H9 (cell line): ENCODE measurements around the gene CYBB. TPM values are rescaled to one million over a fixed set of nuclear protein-coding genes. Genes with fewer than 3 reads are reported as not detected.

Experiments
- DNase-seq: peaks from one replicate; pipeline ENCODE4 v3.0.0-alpha.2; 2017
- H2AFZ ChIP-seq: one replicate; pipeline ENCODE4 v1.6.1; 2013; ENCODE audit warnings: mild to moderate bottlenecking, low read length, control low read depth, moderate library complexity
- H2AK5ac ChIP-seq: 2 replicates; pipeline ENCODE4 v1.6.1; 2013; ENCODE audit warnings: low read length, control low read depth, mixed read lengths; ENCODE audit not compliant: insufficient read length
- H2BK120ac ChIP-seq: one replicate; pipeline ENCODE4 v1.6.1; 2013; ENCODE audit warnings: low read depth, mild to moderate bottlenecking, low read length, control low read depth, inconsistent platforms; ENCODE audit not compliant: poor library complexity, severe bottlenecking
- H2BK12ac ChIP-seq: 2 replicates; pipeline ENCODE4 v1.6.1; 2013; ENCODE audit warnings: low read length, control low read depth, mixed read lengths, low read depth; ENCODE audit not compliant: insufficient read length
- H2BK15ac ChIP-seq: 2 replicates; pipeline ENCODE4 v1.6.1; 2013; ENCODE audit warnings: low read depth, low read length, control low read depth
- H2BK20ac ChIP-seq: one replicate; pipeline ENCODE4 v1.6.1; 2013; ENCODE audit warnings: low read depth, mild to moderate bottlenecking, low read length, control low read depth, inconsistent platforms; ENCODE audit not compliant: poor library complexity, severe bottlenecking
- H2BK5ac ChIP-seq: 2 replicates; pipeline ENCODE4 v1.6.1; 2013; ENCODE audit warnings: low read length, control low read depth, mixed read lengths; ENCODE audit not compliant: insufficient read length
- H3K14ac ChIP-seq: 2 replicates; pipeline ENCODE4 v1.6.1; 2013; ENCODE audit warnings: low read length, control low read depth; ENCODE audit not compliant: insufficient read depth
- H3K18ac ChIP-seq: 2 replicates; pipeline ENCODE4 v1.6.1; 2013; ENCODE audit warnings: low read depth, mild to moderate bottlenecking, mixed read lengths, low read length, control low read depth; ENCODE audit not compliant: insufficient read length
- H3K23ac ChIP-seq: 2 replicates; pipeline ENCODE4 v1.6.1; 2013; ENCODE audit warnings: low read length, control low read depth, mixed read lengths, low read depth; ENCODE audit not compliant: insufficient read length
- H3K23me2 ChIP-seq: 2 replicates; pipeline ENCODE4 v1.6.1; 2013; ENCODE audit warnings: low read depth, mild to moderate bottlenecking, mixed read lengths, low read length, control low read depth; ENCODE audit not compliant: insufficient read length, poor library complexity, severe bottlenecking
- H3K27ac ChIP-seq: 2 replicates; pipeline ENCODE4 v1.5.1; 2013; ENCODE audit warnings: low read length, control low read depth, mixed read lengths, low read depth; ENCODE audit not compliant: insufficient read length
- H3K27me3 ChIP-seq: 2 replicates; pipeline ENCODE4 v1.6.1; 2013; ENCODE audit warnings: low read length, control low read depth, inconsistent platforms; ENCODE audit not compliant: insufficient read depth
- H3K4ac ChIP-seq: 2 replicates; pipeline ENCODE4 v1.6.1; 2013; ENCODE audit warnings: low read depth, mild to moderate bottlenecking, control low read depth, inconsistent platforms, low read length, moderate library complexity
- H3K4me1 ChIP-seq: 2 replicates; pipeline ENCODE4 v1.6.1; 2013; ENCODE audit warnings: low read length, control low read depth, inconsistent platforms; ENCODE audit not compliant: insufficient read depth
- H3K4me2 ChIP-seq: 2 replicates; pipeline ENCODE4 v1.6.1; 2013; ENCODE audit warnings: low read length, control low read depth, mixed read lengths; ENCODE audit not compliant: insufficient read length, insufficient read depth
- H3K56ac ChIP-seq: 2 replicates; pipeline ENCODE4 v1.6.1; 2013; ENCODE audit warnings: low read depth, mild to moderate bottlenecking, mixed read lengths, low read length, control low read depth; ENCODE audit not compliant: insufficient read length
- H3K79me1 ChIP-seq: 2 replicates; pipeline ENCODE4 v1.6.1; 2013; ENCODE audit warnings: low read depth, mild to moderate bottlenecking, moderate library complexity, low read length, control low read depth, inconsistent platforms; ENCODE audit not compliant: insufficient read depth, poor library complexity, severe bottlenecking
- H3K79me2 ChIP-seq: 2 replicates; pipeline ENCODE4 v1.6.1; 2013; ENCODE audit warnings: low read length, control low read depth, inconsistent platforms; ENCODE audit not compliant: insufficient read depth
- H3K9ac ChIP-seq: 2 replicates; pipeline ENCODE4 v1.6.1; 2013; ENCODE audit warnings: low read length, control low read depth, mixed read lengths; ENCODE audit not compliant: insufficient read length; ENCODE audit errors: extremely low read depth
- H3K9me3 ChIP-seq: one replicate; pipeline ENCODE4 v1.6.1; 2013; ENCODE audit warnings: low read depth, low read length, inconsistent platforms; ENCODE audit not compliant: control insufficient read depth
- H3T11ph ChIP-seq: one replicate; pipeline ENCODE4 v1.6.1; 2013; ENCODE audit warnings: mild to moderate bottlenecking, low read length, control low read depth, inconsistent platforms
- H4K20me1 ChIP-seq: one replicate; pipeline ENCODE4 v1.6.1; 2013; ENCODE audit not compliant: control insufficient read depth, insufficient read length, insufficient read depth
- H4K5ac ChIP-seq: 2 replicates; pipeline ENCODE4 v1.6.1; 2013; ENCODE audit warnings: low read depth, mild to moderate bottlenecking, mixed read lengths, low read length, control low read depth; ENCODE audit not compliant: insufficient read length
- H4K8ac ChIP-seq: replicated peaks from 2 replicates; pipeline ENCODE4 v1.6.1; 2013; ENCODE audit warnings: low read length, control low read depth, mixed read lengths, low read depth; ENCODE audit not compliant: insufficient read length
- H4K91ac ChIP-seq: 2 replicates; pipeline ENCODE4 v1.6.1; 2013; ENCODE audit warnings: low read depth, mild to moderate bottlenecking, moderate library complexity, mixed read lengths, low read length, control low read depth; ENCODE audit not compliant: insufficient read length
- H3K27ac Mint-ChIP-seq, 3 experiments: 2 replicates in 2 of 3; 3 replicates in 1 of 3; pipeline ENCODE4 v1.8.0; 2020 to 2021; ENCODE audit warnings: mixed read lengths in 3 of 3, mild to moderate bottlenecking in 1 of 3, moderate library complexity in 1 of 3
- H3K27me3 Mint-ChIP-seq: 2 replicates; pipeline ENCODE4 v1.8.0; 2021; ENCODE audit warnings: low read depth, mild to moderate bottlenecking, moderate library complexity, mixed read lengths
- H3K36me3 Mint-ChIP-seq, 3 experiments: 2 replicates in 2 of 3; 3 replicates in 1 of 3; pipeline ENCODE4 v1.8.0; 2020 to 2021; ENCODE audit warnings: low read depth in 3 of 3, mixed read lengths in 3 of 3; ENCODE audit not compliant: insufficient read depth in 1 of 3
- H3K4me1 Mint-ChIP-seq, 2 experiments: 2 replicates each; pipeline ENCODE4 v1.8.0; 2020; ENCODE audit warnings: mixed read lengths in 2 of 2
- H3K4me3 Mint-ChIP-seq, 2 experiments: 2 replicates in 1 of 2; 3 replicates in 1 of 2; pipeline ENCODE4 v1.8.0; 2020 to 2021; ENCODE audit warnings: mild to moderate bottlenecking in 2 of 2, mixed read lengths in 2 of 2, moderate library complexity in 1 of 2
- H3K9me3 Mint-ChIP-seq, 2 experiments: 2 replicates in 1 of 2; 3 replicates in 1 of 2; pipeline ENCODE4 v1.8.0; 2020; ENCODE audit warnings: mild to moderate bottlenecking in 2 of 2, mixed read lengths in 2 of 2, moderate library complexity in 1 of 2
- WGBS: extraction: QIAGEN DNeasy Blood & Tissue Kit; methylation state at CpG from one replicate; pipeline ENCODE4 v1.1.7; 2013; ENCODE audit warnings: missing lambda C conversion rate, low lambda C conversion rate, mixed read lengths; ENCODE audit not compliant: insufficient read length; ENCODE audit errors: extremely low coverage; 5-methylcytosine and 5-hydroxymethylcytosine counted together
- total RNA-seq: library from RNA; stranded (reverse); gene quantifications from 2 replicates; pipeline ENCODE4 v1.2.1, GENCODE V29; 2021
- TF ChIP-seq, protein P1 (sequence below): fragments of 200-600 bp; sonication (generic); conservative IDR thresholded peaks from 3 replicates; pipeline ENCODE4 v1.8.0; 2021; ENCODE audit warnings: antibody characterized with exemption, mild to moderate bottlenecking

CYBB gene
- total RNA-seq, 1 experiment from 2014 or later = 0.07 TPM

DNA sequence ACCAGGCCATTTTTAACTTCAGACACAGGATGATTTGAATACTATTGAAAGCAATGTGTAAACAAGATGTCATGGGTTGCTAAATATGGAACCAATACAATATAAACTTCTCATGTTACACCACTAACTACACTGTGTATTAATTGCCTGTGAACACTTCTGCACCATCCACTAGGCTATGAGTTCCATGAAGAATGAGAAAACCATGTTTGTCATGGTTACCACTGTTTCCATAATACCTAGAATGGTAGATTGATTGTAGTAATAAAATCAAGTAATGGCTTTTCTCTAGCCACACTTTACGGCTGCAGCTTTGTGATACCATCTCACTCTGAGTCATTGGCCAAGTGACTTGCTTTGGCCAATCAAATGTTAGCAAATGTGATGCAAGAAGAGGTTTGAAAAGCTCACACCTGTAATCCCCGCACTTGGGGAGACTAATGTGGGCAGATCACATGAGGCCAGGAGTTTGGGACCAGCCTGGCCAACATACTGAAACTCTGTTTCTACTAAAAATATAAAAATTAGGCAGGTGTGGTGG, 19.9 kb upstream of the CYBB start:
- H3K56ac ChIP-seq = no peak overlapping the region
- no CpG with 5 or more reads among the region's 2 CpGs for WGBS
- H2AFZ ChIP-seq = no peak overlapping the region
- no peaks in the 10 kb centered on the region for H3K23me2 ChIP-seq
- Mint-ChIP-seq H3K27ac (no peak overlapping the region), H3K4me3 (no peak overlapping the region), H3K36me3 (no peaks in the 10 kb centered on the region), H3K27me3 (no peaks in the 10 kb centered on the region), H3K4me1 (no peaks in the 10 kb centered on the region), H3K9me3 (peaks cover 41 to 48% of the 10 kb centered on the region in 2 experiments)
- no peak overlapping the region for H4K5ac ChIP-seq
- no peaks in the 10 kb centered on the region for H4K20me1 ChIP-seq
- H3K27me3 ChIP-seq = no peaks in the 10 kb centered on the region
- no peak overlapping the region for H3K18ac ChIP-seq
- H3K14ac ChIP-seq = no peak overlapping the region
- no peak overlapping the region for H2BK5ac ChIP-seq
- DNase-seq = no peak
- no peak overlapping the region for H3K4me2 ChIP-seq
- H3K27ac ChIP-seq = no peak overlapping the region
- H3K4ac ChIP-seq = no peak overlapping the region
- H4K91ac ChIP-seq = no peak overlapping the region
- TF ChIP-seq, protein P1, sequence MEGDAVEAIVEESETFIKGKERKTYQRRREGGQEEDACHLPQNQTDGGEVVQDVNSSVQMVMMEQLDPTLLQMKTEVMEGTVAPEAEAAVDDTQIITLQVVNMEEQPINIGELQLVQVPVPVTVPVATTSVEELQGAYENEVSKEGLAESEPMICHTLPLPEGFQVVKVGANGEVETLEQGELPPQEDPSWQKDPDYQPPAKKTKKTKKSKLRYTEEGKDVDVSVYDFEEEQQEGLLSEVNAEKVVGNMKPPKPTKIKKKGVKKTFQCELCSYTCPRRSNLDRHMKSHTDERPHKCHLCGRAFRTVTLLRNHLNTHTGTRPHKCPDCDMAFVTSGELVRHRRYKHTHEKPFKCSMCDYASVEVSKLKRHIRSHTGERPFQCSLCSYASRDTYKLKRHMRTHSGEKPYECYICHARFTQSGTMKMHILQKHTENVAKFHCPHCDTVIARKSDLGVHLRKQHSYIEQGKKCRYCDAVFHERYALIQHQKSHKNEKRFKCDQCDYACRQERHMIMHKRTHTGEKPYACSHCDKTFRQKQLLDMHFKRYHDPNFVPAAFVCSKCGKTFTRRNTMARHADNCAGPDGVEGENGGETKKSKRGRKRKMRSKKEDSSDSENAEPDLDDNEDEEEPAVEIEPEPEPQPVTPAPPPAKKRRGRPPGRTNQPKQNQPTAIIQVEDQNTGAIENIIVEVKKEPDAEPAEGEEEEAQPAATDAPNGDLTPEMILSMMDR = no peak
- H3K9me3 ChIP-seq = no peaks in the 10 kb centered on the region
- H2BK120ac ChIP-seq = no peak overlapping the region
- no peak overlapping the region for H2BK20ac ChIP-seq
- no peaks in the 10 kb centered on the region for H3K79me1 ChIP-seq
- no peak overlapping the region for H3K9ac ChIP-seq
- H2AK5ac ChIP-seq = no peak overlapping the region
- H3K79me2 ChIP-seq = no peaks in the 10 kb centered on the region
- H3T11ph ChIP-seq = no peak overlapping the region
- no peak overlapping the region for H3K23ac ChIP-seq
- no peaks in the 10 kb centered on the region for H3K4me1 ChIP-seq
- H2BK15ac ChIP-seq = no peak overlapping the region
- no peak overlapping the region for H4K8ac ChIP-seq
- H2BK12ac ChIP-seq = no peak overlapping the region
